Gastroesophageal sphincter (tissue), 3 donors: ENCODE results near the gene LYRM1.
A peak's percentile ranks its signal among the peaks of the same experiment; 100 is the strongest.

Experiments used
- EP300 ChIP-seq: sonication (generic); formaldehyde crosslinking; IDR thresholded peaks from one replicate; pipeline ENCODE4 v1.6.1; 2017; ENCODE audit warnings: antibody characterized with exemption, mild to moderate bottlenecking
- POLR2A ChIP-seq, 2 donors: fragments of 450-650 bp; IDR thresholded peaks; one replicate each; pipeline ENCODE4 v1.6.1; 2017; ENCODE audit warnings: antibody characterized with exemption in 2 of 2, mild to moderate bottlenecking in 2 of 2, moderate library complexity in 1 of 2
- POLR2AphosphoS5 ChIP-seq: sonication (generic); formaldehyde crosslinking; IDR thresholded peaks from one replicate; pipeline ENCODE4 v1.6.1; 2017; ENCODE audit warnings: antibody characterized with exemption
- TF ChIP-seq, protein P1 (sequence below), 4 experiments: fragments of 200-600 bp in 2 of 4; fragments of 450-650 bp in 2 of 4; sonication (generic) in 1 of 4; IDR thresholded peaks; one replicate each; pipeline ENCODE4 v1.5.1; 2017 to 2019; ENCODE audit warnings: antibody characterized with exemption in 4 of 4, mild to moderate bottlenecking in 2 of 4, moderate library complexity in 2 of 4

DNA sequence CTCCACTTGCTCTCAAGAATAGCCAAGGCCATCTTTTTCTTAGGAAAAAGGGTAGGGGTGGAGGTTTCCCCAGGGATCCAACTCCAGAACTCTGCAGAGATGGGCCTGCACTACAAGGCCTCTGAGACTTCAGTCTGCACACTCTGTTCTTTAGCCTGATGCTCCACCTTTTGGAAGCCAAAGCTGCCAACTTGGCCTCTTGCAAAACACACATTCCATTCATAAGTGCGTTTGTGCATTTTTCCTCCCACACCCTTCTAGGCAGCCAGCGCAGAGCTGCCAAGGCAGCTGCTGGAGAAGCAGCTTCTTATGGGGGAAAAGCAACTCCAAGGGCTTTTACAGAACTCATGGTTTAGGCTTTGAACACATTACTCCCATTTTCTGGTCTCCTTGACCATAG is 49.0 kb upstream of the LYRM1 start:
- TF ChIP-seq, protein P1, sequence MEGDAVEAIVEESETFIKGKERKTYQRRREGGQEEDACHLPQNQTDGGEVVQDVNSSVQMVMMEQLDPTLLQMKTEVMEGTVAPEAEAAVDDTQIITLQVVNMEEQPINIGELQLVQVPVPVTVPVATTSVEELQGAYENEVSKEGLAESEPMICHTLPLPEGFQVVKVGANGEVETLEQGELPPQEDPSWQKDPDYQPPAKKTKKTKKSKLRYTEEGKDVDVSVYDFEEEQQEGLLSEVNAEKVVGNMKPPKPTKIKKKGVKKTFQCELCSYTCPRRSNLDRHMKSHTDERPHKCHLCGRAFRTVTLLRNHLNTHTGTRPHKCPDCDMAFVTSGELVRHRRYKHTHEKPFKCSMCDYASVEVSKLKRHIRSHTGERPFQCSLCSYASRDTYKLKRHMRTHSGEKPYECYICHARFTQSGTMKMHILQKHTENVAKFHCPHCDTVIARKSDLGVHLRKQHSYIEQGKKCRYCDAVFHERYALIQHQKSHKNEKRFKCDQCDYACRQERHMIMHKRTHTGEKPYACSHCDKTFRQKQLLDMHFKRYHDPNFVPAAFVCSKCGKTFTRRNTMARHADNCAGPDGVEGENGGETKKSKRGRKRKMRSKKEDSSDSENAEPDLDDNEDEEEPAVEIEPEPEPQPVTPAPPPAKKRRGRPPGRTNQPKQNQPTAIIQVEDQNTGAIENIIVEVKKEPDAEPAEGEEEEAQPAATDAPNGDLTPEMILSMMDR (IDR thresholded peaks at IDR 0.05), result peak in 1 of 4 experiments; percentile 22
- peak; percentile 58 for TF ChIP-seq EP300
- TF ChIP-seq POLR2A (IDR thresholded peaks at IDR 0.05), result peak; percentile 19 to 32
- peak; percentile 99 for TF ChIP-seq POLR2AphosphoS5
